Femur (tissue), 1 donor: ENCODE results near the gene CCL20.

Source experiments
- DNase-seq: peaks from one replicate; pipeline ENCODE4 v3.0.0-alpha.2; 2017

The CCL20 gene

GRCh38 chr2:227804975-227805374 lies 8.7 kb upstream of the CCL20 start:
- no peak for DNase-seq

- no peak for DNase-seq
Measured at GRCh38 chr2:227805578-227805977, 8.1 kb upstream of the CCL20 start.

GRCh38 chr2:227808936-227809335 lies 4.7 kb upstream of the CCL20 start:
- DNase-seq, result no peak

GRCh38 chr2:227812001-227812400 lies 1.6 kb upstream of the CCL20 start:
- no peak for DNase-seq

- DNase-seq, result no peak
Measured at GRCh38 chr2:227813229-227813561, 447 bp upstream of the CCL20 start.

GRCh38 chr2:227815066-227815465 lies 1.4 kb downstream of the CCL20 start:
- no peak for DNase-seq

GRCh38 chr2:227816507-227817294 lies 3.1 kb downstream of the CCL20 start:
- DNase-seq, result no peak

GRCh38 chr2:227817336-227817735 lies 3.7 kb downstream of the CCL20 start:
- no peak for DNase-seq

GRCh38 chr2:227817850-227818674 lies 4.4 kb downstream of the CCL20 start:
- peak; percentile 53 for DNase-seq

GRCh38 chr2:227818675-227819397 lies 5.2 kb downstream of the CCL20 start:
- peak; percentile 39 for DNase-seq

GRCh38 chr2:227819398-227819697 lies 5.7 kb downstream of the CCL20 start:
- DNase-seq, result no peak

- DNase-seq, result no peak
Measured at GRCh38 chr2:227821043-227821942, 7.7 kb downstream of the CCL20 start.

- DNase-seq, result no peak
Measured at GRCh38 chr2:227822416-227823003, 8.9 kb downstream of the CCL20 start.

- no peak for DNase-seq
Measured at GRCh38 chr2:227823922-227824321, 10.3 kb downstream of the CCL20 start.

GRCh38 chr2:227824711-227825110 lies 11.1 kb downstream of the CCL20 start:
- DNase-seq, result no peak

- DNase-seq, result no peak
Measured at GRCh38 chr2:227826019-227826521, 12.4 kb downstream of the CCL20 start.

- no peak for DNase-seq
Measured at GRCh38 chr2:227826563-227826962, 12.9 kb downstream of the CCL20 start.

GRCh38 chr2:227827143-227827542 lies 13.5 kb downstream of the CCL20 start:
- DNase-seq, result no peak

GRCh38 chr2:227828477-227828912 lies 14.9 kb downstream of the CCL20 start:
- DNase-seq, result no peak

- DNase-seq, result no peak
Measured at GRCh38 chr2:227829337-227829736, 15.7 kb downstream of the CCL20 start.

- no peak for DNase-seq
Measured at GRCh38 chr2:227834423-227834822, 20.8 kb downstream of the CCL20 start.
